DMS153 (cell line): ENCODE measurements around the gene BARHL1.

Experiments used
- DNase-seq: peaks from one replicate; lab custom pipeline; 2025; lab: John Stamatoyannopoulos, UW

Gene BARHL1

DNA sequence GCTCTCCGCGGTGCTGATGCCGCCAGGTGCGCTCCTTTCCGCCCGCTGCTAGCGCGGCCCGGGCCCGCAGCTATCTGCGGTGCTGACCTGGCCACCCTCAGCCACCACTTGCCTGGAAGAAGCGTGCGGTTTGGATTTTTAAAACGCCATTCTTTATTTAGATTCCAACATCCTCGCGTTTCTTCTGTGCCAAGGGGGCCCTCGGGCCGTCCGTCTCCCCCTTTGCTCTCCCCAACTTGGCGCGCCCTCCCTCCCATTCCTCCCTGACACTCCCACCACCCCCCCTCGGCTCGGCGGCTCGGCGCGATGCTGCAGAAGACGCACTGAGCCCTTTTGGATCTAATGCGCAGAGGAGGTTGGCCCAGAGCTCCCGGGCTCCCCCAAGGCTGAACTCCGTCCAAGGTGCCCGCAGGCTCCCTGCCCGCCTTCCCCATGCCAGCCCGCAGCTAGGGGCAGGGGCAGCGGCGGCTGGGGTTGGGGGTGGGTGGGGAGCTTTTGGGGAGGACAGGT is at the start of gene BARHL1:
BARHL1 (plus strand) TSS at position 331 of the 510 bp plus-strand sequence. CDS start 192 bp downstream, outside the sequence.
- DNase-seq: no peak

DNA sequence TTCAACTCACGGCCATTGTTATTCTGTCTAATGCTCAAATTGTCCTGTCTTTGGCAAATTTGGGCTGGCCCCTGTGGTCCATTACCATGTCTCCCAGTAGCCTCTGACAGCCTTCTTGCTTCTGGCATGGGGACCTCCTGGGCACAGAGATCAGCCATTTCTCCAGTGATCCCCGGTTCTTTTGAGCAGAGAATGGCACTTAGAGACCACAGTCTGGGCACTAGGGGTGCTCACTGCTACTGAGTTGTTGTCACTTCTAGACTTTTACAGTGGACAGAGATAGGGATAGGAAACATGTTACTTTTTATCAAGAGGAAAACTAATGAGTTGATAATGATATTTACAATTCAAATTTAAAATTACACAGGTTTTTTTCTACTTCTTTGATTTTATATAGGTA is 47.6 kb upstream of the BARHL1 start:
- DNase-seq: no peak

DNA sequence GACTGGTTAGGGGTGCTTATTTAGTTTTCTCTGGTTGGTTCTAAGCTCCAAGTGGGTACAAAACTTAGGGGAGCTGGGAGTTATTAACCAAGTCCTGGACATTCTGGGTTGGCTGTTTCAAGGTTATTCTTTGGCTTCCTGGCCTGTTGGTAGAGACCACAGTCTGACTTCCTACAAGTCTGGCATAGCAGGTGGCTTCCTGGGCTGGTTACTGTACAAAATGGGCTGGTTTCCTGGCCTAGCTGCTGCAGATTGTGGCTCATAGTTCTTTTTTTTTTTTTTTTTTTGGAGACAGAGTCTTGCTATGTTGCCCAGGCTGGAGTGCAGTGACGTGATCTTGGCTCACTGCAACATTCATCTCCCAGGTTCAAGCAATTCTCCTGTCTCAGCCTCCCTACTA is 46.3 kb upstream of the BARHL1 start:
- DNase-seq: no peak

DNA sequence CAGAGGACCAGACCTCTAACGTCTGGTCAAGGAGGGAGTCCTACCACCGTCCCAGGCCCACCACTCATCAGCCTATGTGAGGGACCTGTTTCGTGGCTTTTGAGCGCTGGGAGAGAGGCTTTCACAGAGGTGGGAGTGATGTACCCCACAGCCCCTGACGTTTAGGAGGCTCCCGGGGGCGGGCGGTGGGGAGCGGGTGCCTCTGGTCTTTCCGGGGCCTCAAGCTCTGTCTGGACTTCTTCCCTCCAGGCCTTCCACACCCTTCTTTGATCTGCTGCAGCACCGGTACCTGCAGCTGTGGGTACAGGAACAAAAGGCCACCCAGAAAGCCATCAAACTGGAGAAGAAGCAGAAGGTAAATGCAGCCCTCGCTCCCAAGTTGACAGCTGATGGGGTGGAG is 45.1 kb upstream of the BARHL1 start:
- no peak for DNase-seq

DNA sequence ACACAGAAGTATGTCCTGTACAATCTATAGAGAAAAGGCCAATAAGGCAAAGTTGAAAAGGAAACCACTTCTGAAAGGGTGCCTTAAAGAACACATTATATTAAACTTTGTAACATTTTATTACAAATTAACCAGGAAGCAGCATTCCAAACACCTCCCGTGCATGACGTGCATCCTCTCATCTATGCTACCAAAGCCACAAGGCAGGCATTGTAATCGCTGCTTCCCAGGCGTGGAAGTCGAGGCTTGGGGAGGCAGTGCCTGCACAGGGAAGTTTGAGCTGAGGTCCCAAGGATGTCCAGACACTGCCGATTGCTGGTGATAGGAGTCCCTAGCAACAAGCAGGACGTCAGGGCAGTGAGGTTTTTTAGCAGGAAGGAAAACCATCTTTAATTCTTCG is 44.3 kb upstream of the BARHL1 start:
- no peak for DNase-seq

DNA sequence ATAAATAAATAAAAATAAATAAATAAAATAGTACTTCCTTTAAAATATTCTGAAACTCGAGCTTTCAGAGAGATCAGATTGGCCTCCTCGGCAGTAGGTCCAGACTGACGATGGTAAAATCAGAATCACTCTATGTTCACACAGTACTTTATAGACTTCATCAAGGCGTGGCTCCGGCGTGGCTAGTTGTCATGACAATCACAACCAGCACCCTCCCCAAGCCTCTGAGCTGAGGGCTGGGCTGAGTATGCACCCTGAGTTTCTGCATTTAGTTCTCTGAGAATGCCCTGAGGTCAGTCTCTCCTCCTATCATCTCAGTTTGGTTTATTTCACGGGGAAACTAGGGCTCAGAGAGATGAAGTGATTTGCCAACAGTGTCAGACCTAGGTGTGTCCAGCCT is 43.3 kb upstream of the BARHL1 start:
- DNase-seq: no peak

DNA sequence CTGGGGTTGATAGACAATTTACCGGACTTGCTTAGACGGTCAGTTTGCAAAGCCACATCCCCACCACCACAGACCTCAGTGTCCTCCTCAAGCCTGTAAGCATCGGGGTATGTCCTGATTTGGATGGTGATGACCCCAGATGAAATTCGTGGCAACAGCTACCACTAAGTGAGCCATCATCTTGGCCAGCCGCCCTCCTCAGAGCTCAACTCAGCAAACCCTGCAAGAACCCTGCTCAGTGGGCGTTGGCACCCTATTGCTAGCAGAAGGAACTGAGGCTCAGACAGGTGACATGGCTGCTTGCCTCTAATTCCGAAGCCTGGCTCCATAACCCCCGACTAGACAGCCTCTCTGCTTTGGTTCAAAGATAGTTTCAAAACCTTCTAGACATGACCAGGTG is 41.4 kb upstream of the BARHL1 start:
- no peak for DNase-seq

DNA sequence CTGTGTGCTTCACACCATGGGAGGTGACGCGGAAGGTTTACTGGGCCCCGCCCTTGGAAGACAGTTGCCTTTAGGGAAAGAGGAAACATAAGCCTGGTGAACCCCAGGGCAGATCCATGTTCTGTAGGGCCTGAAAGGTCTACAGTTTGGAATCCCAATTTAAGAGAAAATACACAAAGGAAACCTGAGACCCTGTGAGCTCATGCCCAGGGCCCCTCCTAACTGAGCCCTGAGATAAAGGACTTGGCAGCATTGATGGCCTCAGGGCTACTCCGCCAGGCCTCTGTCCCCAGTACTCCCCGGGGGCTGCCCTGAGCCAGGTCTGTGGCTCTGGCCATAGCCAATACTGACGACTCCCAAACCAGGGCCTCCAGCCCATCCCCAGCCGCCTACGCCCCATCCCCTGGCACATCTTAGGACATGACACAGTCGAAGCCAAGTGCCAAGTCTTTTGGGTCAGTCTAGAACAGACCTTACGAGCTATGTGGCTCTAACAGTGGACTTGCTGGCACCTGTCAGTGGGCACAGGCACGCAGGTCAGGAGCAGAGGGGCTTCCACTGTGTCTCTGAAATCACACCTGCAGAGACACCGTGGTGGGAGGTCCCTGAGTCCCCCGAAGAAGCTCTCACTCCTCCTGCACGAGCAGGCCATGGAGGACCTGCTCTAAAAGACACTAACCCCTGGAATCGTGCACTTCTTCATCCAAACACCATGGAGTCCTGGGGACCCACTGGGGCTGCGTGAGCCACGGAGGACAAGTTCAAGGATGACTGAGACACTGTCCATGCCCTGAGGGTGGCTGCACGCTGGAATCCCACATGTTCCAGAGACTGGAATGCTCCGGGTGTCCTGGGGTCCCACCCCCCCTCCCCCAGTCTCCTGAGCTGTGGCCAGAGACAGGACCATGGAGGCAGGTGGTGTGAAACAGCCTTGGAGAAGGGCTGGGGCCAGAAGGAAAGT is 40.3 kb upstream of the BARHL1 start:
- no peak for DNase-seq

DNA sequence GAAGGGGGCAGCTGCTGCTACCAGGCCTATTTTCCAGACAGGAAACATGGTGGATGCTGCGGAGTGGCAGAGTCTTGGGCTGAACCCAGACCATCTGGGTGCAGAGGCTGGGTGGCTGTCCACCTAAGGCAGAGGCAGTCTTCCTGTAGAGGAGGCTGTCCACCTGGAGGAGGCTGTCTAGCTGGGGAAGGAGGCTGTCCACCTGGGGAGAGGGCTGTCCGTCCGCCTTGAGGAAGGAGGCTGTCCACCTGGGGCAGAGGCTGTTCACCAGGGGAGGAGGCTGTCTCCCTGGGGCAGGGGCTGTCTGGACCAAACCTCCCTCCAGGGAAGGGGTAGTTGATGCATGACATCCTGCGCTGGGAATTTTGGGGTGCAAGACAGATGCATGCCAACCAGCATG is 39.2 kb upstream of the BARHL1 start:
- DNase-seq: no peak

DNA sequence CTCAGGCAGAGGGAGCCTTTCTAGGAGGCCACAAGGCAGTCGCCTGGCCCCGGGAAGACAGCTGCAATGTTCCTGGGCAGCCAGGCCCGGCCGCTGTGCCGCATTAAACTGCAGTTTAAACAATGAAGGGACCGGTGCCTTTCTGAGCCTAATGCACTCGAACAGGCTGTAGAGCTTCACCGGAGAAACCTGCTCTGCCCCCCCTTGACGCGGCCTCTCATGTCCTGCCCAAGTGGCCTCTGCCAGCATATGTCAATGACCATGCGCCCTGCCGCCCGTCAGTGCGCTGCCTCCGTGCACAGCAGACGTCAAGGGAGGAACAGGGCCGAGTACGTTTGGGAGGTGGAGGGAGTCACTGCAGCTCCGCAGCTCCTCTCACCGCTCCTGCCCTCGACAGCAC is 38.4 kb upstream of the BARHL1 start:
- DNase-seq: no peak

DNA sequence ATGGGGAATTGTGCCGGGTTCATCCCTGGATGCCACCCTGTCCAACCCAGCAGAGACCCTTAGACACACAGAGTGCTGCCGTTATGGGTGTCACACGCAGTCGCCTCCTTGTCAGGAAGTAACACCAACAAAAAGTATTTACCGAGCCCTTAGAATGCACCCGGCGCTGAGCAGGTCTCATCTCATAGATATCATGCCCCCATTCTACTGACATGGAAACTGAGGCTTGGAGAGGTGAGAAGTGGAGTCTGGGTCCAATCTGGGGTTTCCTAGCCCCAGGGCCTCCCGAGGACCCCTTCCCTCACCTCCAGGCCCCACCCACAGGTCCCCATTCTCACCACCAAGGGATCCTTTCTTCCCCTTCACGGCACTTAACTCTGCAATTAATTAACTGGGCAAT is 36.8 kb upstream of the BARHL1 start:
- DNase-seq: no peak

DNA sequence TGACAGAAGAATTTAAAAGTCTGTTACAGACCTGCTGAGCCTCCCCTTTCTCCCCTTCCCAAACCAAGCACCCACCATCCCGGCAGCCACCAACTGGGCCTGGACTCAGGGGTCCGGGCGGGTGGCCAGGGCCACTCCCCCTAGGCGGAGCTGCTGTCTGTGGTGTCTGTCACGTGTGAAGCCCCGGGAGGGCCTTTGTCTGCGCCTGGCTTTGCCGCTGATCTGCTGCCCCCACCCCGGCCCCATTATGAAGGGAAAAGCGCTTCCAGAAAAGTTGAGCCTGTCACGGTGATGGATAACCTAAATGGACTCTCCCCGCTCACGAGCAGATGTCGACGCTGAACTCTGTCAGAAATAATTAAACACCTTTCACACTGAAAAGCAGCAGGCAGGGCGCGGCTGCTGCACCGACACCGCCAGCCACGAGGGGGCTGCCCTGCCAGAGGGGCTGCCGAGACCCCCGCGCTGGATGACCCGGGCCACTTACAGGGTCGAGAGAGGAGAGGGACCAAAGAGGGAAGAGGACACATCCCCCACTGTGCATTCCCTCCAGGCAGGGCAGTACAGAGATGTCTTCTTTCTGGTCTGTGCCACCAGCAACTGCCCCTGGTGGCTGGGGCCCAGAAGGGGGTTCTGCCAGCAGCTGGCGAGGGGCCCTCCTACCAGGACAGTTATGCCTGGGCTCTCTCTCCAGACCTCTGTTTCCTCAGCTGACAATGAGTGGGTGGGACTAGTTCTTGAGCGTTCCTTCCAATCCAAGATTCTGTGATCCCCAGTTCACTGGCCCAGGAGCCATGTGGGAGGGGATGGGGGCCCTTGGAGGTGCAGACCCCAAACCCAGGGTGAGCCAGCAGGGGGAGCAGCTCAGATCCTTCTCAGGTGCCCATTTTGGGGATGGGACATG is 36.0 kb upstream of the BARHL1 start:
- no peak for DNase-seq

DNA sequence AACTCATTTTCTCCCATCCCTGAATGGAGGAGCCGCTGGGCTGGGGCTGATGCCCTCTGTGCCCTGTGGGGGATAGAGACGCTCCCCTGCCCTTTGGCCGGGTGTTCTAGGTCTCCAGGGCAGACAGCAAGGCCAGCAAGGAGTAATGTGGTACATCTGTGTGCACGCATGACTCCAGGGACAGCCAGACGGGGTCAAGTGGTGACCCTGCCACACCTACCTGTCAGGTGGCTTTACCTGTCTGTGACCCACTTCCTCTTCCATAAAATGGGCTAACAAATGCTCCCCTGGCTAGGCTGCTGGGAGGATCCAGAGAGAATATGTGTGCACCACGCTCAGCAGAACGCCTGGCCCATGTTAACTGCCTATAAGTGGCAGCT is 35.4 kb upstream of the BARHL1 start:
- no peak for DNase-seq

DNA sequence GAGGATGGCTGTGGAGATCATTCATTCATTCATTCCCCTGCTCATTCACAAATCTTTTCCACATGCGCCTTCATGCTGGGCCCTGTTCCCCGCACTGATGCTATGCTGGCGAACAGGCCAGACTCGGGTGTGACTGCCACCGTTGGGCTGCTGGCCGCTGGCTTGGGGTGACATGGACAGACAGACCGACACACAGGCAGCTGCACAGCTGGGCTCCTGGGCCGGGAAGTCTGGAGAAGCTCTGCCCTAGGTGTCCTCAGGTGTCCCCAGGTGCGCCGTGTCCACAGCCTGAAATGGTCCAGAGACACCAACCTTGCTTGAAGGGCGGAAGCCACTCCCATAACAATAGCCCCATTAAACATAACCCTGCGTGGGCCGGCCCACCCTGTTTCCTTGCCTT is 35.0 kb upstream of the BARHL1 start:
- DNase-seq: no peak

DNA sequence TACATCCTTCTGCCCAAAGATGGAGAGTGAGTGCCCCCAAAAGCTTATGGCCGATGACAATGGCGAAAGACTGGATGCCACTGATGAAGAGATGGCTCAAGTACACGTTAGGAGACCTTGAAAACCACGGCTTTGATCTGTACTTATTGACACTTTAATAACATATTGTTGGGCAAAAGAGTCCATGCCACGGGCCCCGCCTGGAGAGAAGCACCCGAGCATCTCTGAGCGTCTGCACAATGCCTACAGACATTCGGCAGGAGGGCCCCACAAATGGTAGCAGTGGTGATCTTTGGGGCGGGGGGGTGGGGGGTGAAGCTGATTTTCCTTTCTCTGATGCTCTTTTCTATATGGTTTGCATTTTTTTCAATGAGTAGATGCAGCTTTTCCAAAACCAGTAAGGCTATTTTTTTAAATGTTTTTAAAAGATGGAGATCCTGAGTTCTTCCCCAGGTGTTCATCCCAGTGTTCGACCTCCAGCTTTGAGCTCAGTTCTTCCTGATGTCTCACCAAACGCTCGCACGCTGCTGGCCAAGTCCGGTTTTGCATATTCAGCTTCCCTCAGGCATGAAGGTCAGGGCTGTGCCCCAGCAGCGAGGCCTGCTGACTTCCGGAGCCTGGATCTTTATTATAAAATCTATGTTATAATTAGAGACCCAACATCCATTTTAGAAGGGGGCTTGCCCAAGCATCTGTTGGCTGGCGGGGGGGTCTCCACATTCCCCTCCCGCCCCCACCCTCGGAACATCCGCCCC is 34.3 kb upstream of the BARHL1 start:
- no peak for DNase-seq

DNA sequence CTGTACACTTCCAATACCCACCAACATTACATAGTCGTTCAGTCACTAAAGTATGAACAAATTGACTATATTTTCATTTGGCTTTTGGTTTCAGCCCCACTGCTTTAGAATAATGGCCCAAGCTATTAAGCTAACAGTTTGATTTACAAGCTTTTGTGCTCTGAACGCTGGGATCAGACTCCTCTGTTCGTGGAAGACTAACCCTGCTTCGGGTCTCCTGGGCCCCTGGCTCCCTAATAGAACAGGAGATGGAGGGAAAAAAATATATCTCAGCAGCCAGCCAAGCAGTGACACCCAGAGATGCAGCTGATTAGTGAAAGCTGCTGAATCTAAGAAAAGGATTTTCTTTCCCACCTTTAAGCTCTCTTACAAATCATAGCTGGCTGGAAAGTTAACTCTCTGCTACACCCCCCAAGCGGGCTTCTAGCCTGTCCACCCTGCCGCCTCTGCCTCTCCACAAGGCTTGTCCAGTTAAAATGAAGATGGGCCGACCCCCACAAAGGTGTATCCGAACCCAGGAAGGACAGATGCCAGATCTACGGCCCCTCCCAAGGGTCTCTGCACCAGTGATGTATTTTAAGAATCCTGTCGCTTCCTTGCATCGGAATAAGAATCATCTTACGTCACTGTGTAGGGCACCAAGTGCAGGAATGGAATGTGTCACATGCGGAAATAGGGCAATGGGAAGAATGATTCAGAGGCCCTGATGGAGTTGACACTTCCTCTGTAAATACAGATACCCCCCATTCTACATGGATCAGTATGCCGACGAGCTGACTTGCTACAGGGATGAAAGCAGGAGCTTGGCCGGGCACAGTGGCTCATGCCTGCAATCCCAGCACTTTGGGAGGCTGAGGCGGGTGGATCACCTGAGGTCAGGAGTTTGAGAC is 33.4 kb upstream of the BARHL1 start:
- no peak for DNase-seq

DNA sequence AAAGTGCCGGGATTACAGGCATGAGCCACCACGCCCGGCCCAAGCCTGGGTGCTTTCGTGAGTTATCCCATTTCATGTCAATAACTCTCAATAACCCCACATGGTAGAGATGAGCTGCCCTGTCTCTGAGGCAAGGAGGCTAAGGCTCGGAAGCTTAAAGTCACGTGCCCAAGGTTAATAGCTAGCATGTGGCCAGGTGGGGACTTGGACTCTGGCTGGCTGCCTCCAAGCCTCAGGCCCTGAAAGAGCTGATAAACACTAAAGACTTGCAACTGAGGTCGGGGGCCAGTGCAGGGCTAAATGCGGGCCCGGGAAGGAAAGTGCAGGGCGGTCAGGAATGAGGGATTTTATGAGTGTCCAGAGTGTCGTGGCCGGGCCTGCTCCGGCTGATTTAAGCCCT is 30.9 kb upstream of the BARHL1 start:
- DNase-seq: no peak

DNA sequence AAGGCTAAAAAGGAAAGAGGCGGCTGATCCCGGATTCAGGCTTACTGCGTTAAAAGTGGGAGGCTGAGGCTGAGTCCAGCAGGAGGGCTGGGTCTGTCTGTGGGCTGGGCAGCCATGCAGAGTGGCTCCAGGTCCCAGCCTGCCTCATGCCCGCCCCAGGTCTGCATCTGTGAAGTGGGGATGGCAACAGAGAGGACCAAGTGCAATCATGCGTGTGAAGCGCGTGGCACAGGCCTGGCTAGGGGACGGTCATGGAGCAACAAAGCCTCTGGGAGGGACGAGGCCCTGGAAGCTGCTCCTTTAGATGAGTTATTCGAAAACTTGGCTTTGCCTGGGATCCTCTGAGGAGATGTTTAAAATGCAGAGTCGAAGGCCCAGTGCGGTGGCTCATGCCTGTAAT is 30.4 kb upstream of the BARHL1 start:
- DNase-seq: no peak

DNA sequence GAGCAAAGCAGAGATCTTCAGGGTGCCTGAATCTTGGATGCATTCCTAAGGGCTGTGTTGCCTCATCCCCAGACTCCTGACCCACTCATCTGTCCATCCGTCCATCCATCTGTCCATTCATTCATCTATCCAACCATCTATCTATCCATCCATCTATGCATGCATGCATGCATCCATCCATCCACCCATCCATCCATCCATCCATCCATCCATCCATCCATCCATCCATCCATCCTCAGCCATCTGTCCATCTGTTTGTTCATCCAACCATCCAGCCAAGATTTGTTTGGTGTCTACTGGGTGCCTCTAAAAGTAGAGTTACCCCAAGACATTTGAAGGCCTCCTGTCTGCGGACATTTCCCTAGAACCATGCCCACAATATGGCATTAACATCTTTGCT is 27.7 kb upstream of the BARHL1 start:
- DNase-seq: no peak

DNA sequence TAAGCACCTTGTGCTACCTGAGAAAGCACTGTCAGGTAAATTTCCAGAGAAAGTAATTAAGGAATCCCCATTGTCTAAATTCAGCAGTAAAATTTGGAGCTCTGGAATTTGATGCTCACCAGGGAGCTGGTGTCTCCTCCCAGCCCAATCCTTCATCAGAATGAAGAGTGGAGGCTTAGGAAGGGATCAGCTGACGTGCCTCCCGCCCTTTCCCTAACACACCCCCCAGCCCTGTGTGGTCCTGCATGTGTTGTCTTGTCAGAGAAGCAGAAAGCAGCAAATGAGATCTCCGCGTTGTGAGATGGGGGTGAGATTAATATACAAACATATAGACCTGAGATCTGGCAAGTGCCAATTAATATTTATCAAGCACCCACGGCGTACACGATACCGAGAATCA is 26.9 kb upstream of the BARHL1 start:
- DNase-seq: no peak

DNA sequence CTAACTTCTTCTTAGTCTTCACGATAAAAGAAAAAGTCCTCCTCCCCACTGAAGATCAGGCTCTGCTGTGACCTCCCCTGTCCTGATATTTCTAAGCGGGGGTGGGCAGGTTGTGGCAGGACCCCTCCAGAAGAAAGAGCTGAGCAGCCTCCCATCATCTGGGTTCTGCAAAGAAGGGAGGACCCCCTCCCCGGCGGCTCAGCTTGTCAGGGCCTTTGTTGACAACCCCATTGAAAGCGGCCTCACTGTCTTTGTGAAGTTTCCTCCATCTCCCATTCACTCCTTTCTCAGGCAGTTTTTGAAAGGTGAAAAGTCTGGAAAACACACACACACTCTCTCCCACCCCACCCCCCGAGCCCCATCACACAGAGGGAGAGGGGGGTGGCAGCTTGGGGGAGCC is 26.2 kb upstream of the BARHL1 start:
- no peak for DNase-seq
